Measurements from ENCODE around the gene HGFAC.

HGFAC gene

DNA sequence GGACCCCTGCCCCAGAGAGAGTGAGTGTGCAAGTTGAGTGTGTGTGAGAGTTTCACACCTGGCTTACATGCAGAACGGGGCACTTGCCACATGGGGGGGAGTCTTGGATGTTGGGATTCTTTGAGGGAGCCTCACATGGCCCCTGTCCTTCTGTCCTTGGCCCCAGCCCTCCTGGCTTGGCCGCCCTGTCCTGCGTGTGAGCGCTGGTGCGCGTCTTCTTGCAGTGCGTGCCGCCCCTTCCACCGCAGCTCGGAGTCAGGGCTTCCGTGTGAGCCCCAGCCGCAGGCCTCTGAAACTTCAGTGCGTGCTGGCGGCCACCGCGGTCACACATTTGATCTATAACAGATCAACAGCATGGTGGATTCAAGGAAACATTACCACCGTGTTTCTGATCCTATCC, 30.1 kb upstream of the HGFAC start:
- no peak for DNase-seq

DNA sequence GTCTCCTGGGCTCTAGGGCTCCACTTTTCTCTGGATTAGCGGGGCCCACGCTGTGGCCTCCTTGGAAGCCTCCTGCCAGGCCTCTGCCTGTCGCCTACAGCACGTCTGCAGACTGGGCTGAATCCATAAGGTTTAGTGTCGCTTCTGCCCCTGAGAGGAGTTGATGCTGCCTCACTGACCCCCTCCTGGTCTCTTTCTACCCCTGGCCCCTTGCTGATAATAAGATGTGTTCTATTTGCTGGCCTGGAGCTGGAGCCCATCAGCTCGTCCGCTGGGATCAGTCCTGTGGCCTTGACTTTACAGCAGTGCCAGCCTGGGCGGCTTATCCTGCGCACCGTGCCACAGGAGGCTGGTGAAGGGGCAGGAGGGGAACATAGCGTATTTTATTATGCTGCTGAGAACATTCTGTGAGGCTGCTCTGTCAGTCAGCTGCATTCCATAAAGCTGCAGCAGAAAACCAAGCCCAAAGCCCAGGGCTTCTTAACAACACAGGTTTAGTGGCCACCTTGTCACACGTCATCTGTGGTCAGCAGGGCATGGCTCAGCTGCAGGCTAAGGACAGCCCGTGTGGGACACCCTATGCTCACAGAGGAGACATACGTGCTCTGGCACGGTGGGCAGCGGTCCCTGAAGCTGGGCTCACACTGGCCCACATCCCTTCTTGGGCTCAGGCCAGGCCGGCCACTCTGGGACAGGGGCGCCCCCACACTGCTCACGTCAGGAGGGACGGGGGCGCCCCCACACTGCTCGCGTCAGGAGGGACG, 29.3 kb upstream of the HGFAC start:
- DNase-seq, result no peak

DNA sequence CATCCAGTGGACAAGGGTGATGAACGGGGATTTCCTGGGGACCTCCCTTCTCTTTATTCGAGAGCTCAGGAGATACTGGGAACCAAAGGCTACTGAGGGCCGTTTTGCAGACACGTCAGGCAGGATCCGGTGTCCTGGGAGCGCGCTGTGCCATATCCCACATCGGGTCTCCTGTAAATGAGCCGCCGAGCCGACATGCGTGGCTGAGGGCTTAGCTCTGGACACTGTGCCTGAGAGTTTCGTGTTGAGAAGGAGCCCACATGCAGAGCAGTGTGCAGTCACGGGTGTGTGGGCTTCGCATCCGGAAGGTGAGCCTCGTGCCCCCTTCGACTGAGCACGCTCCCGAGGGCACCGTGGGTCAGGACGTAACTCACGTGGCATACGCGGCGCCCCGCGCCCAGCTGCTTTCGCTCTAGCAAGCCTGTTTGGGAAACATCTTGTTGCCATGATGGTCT, 28.5 kb upstream of the HGFAC start:
- DNase-seq, result no peak

DNA sequence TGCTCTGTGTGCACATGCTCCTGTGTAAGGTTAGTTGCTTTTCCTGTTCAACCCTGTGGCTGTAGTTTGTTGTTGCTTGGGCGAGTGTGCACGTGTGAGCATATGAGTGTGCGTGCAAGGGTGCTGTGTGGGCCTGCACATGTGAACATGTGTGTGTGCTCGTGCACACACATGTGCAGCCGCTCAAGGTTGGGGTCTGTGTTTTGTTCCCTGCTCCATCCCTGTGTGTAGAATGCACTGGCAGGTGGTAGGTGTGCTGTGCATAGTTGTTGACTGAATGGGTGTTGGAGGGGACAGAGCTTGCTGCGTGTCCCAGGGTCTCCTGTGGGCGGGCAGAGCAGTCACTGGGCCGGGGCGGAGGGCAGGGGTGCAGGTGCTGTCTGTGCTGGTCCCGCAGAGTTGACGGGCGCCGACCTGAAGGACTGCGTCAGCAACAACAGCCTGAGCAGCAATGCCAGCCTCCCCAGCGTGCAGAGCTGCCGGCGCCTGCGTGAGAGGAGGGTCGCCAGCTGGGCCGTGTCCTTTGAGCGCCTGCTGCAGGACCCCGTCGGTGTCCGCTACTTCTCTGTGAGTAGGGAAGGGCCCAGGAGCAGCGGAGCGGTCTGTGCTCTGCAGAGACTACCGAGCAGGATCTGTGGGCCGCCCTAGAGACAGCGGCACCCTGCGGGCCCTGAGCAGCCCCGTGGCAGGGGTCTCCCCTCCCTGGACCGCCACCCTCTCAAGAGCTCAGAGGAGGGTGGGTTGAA, 27.9 kb upstream of the HGFAC start:
- no peak for DNase-seq

DNA sequence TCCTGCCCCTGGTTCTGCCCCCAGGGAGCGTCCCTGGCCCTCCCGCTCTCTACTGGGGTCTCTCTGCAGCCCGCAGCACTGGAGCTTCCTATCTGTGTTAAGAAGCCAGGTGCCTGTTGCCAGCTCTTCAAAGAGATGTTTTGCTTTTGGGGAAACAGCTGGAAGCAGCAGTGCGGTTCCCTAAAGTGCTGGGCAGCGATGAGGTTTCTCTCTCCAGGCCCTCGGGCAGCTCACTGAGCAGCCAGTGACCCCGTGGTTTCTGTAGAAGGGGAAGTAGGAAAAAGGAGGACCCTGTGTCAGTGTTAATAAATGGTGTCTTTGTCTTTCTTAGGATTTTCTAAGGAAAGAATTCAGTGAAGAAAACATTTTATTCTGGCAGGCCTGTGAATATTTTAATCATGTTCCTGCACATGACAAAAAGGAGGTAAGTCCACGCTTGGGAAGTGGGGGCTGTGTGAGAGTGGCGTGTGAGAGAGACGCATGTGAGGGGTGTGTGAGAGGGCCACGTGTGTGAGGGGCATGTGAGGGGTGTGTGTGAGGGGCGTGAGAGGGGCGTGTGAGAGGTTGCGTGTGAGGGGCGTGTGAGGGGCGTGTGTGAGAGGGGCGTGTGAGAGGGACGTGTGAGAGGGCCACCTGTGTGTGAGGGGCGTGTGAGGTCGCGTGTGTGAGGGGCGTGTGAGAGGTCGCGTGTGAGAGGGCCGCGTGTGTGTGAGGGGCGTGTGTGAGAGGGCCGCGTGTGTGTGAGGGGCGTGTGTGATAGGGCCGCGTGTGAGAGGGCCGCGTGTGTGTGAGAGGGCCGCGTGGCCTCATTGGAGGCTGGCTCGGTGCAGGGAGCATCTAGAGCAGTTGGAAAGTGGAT, 27.1 kb upstream of the HGFAC start:
- DNase-seq, result peak; percentile 21

DNA sequence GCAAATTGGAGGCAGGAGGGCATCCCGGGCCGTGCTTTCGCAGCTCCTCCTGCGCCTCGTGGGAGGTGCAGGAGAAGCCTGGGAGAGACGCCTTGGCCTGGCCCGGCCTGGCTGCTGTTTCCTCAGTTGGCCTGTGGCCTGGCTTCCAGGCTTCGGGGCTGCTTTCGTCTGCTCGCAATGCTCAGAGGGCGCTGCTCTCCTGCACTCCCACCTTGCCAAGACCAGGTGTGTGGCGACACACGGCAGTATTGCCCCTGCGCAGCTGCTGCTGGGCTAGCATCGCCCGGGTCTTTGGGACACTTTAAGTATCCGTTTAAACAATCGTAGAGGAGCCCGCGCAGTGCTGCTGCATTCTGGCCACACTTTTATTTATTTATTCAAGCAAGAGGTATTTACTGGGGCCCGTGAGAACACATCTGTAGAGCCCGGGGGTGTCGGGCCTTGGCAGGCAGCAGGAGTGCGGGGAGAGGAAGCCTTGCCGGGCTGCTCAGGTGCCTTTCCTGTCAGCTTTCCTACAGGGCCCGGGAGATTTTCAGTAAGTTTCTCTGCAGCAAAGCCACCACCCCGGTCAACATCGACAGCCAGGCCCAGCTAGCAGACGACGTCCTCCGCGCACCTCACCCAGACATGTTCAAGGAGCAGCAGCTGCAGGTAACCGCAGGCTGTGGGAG, 26.2 kb upstream of the HGFAC start:
- no peak for DNase-seq

DNA sequence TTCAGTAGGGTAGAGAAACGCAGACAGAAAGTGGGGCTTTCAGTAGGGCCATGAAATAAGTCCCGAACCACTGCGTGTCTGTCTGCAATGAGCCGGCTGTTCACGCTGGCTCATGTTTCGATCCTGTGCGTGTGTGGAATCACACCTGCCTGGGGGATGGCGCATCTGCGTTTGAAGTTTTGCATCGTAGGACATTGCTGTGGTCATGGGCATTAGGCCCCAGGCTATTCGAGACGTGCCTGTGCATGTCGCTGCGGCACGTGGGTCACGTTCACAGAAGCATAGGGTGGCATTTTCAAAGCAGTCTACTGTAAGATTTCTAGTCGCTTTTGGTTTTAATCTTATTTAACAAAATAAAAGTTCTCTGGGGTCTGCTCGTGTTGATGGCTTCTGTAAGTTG, 25.5 kb upstream of the HGFAC start:
- DNase-seq, result peak; percentile 27

DNA sequence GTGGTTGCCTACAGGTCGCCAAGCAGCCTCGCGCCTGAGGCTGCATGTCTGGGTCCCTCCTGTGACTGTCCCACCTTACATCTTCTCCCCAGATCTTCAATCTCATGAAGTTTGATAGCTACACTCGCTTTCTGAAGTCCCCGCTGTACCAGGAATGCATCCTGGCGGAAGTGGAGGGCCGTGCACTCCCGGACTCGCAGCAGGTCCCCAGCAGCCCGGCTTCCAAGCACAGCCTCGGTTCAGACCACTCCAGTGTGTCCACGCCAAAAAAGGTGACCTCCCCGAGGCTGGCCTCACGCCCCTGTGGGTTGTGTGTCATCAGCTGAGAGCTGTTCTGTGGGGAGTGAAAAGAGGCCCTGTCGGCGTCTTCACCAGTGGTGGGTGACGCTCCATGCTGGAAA, 24.9 kb upstream of the HGFAC start:
- DNase-seq, result no peak

DNA sequence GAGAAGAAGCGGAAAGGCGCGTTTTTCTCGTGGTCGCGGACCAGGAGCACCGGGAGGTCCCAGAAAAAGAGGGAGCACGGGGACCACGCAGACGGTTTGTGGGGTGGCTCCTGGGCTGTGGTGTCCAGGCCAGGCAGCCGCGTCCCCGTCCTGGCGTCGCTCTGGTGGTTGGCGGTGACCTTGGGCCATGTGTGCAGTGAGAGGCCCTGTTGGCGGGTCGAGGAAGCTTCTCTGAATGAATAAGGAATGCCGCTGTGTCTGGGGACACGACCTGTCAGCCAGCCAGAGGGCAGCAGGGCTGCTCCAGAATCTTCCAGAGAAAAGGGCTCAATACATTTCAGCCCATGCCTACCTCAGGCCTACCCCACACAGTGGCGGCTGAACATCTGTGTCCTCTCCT, 24.3 kb upstream of the HGFAC start:
- DNase-seq, result no peak

DNA sequence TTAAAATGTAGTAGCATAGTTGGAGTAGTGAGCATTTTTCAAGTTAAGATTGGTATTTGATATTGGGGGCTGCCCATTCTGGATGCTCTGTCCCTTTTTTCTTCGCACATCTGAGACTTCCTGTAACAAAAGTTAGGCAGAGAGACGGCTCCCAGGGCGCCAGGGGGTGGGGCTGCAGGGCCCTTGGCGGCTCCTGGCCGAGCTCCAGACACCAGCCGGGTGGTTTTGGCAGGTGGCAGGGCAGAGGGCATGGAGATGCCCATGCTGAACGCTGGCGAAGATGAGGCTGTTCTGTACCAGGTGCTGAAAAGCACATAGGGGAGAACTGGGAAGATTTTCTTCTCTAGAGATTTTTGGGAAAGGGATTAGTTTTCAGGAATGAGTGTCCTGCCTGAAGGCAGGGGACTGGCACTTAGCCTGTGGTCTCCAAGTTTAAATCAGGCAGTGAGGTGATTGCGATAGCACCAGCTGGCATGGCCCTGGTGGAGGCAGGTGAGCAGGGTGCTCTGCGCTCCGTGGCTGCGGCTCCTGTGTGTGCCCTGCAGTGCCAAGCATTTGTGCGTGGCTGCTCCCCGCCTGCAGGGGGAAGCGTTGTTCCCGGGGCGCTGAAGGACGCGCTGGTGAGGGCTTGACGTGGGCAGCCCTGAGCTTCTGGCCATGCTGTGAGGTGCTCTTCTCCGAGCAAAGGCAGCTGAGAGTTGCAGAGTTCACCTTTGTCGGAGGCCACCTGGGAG, 23.6 kb upstream of the HGFAC start:
- peak; percentile 36 for DNase-seq

DNA sequence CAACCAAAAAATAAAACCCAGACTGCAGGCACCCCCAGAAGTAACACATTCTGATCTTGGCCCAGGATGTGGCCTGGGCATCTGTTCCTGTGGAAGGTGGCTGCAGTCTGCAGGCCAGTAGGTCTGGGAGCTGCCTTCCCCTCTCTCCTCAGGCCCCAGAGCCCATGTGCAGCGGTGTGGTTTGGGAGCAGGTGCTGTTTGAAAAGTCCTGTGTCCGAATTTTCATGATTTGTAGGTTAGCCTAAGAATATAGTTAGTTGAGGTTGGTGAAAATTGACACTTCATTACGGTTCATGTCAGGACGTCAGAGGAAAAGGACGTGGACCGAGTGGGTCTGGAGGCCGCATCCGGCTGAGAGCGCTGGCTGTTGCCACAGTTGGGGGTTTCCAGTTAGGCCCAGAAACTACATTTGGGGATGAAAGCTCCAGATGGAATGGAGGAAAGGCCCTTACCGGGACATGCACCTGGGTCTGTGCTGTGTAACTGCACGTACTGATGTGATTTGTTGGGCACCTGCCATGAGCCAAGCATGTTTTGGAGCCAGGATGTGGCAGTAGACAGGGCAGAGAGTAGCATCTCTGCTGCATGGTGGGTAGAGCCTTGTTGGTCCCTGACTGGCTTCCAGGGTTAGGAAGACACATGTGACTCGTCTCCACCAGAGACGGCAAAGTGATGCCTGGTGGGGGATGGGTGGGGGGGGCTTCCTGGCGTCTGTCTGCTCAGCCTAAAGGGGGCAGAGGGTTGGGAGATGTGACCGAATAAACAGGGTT, 21.7 kb upstream of the HGFAC start:
- no peak for DNase-seq

DNA sequence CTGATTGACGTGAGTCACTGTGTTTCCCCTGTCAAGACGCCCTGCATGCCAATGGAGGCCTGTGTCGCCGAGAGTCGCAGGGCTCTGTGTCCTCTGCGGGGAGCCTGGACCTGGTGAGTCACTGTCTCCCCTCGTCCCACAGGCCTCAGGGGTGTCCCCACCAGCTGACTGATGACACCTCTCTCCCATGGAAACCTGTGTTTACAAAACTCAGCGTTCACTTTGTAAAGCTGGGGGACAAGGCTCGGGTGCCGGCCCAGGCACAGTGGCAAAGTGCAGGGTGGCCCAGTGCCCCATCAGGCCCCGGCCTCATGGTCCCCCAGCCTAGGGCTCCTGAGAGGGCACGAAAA, 21.2 kb upstream of the HGFAC start:
- DNase-seq, result no peak

DNA sequence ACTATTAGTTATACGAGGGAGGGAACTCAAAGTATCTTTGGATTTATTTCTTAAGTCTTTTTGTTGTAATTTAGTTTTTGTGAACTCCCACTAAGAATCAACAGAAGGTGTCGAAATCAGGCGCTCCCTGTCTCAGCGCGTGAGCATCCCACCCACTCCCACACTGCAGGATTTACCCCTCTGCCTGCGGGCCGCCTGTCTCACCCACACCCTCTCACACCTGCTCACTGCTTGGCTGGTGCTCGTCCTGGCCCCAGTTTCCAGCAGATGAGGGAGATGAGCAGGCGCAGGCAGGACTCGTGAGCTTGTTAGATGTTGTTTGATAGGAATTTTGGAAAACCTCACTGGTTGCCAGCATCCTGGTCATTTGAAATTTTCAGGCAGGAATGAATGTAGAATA, 20.8 kb upstream of the HGFAC start:
- no peak for DNase-seq

DNA sequence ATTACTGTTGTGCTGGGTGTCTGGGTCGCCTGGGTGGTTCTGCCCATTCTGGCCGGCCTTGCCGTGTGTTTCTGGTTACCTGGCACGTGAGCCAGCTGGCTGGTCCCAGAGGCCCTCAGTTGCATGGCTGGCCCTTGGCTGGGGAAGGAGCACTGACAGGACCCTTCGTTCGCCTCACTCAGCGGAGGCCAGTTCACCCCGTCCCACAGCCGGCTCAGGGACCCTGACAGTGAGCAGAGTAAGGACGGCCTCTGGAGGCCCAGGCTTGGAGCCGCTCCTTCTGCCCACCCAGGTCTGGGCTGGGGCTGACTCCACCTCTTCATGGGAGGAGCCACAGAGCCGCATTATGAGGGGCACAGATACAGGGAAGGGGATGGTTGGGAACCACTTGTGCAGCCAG, 20.3 kb upstream of the HGFAC start:
- no peak for DNase-seq

DNA sequence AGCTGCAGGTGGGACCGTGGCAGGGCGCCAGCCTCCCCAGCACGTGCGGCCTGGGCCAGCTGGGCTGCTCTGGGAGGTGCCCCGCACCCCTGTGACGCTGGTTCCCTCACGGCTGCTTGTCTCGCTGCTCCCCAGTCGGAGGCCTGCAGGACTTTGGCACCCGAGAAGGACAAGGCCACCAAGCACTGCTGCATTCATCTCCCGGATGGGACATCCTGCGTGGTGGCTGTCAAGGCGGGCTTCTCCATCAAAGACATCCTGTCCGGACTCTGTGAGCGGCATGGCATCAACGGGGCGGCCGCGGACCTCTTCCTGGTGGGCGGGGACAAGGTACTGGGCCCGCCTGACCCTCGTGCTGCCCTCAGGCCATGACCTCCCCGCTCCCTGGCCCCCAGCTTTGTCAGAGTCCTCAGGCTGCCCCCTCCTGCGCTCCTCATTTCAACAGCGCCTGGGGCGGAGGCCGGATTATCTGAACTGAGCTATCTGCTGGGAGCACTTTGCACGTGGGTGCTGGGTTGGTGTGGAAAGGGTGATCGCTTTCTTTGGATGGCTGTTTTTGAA, 19.4 kb upstream of the HGFAC start:
- DNase-seq, result no peak

DNA sequence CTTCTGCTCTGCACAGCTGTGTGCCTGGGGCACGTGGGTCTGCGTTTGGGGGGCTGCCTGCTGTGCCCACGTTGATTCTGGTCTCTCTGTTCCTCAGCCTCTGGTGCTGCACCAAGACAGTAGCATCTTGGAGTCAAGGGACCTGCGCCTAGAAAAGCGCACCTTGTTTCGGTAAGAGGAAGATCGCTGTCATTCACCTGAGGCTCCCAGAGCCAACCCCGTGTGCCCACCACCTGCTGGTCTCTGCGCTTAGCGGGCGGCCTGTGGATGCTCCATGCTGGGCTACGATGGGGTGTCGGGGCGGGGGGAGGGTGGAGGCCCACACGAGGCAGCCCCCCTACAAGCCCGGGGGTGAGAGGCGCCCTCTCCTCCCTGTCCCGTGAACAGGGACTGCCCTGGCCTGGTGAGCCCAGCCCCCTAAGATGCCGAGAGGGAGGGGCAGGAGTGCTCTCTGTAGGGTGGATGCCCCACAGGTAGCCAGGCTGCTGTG, 18.9 kb upstream of the HGFAC start:
- DNase-seq, result no peak

DNA sequence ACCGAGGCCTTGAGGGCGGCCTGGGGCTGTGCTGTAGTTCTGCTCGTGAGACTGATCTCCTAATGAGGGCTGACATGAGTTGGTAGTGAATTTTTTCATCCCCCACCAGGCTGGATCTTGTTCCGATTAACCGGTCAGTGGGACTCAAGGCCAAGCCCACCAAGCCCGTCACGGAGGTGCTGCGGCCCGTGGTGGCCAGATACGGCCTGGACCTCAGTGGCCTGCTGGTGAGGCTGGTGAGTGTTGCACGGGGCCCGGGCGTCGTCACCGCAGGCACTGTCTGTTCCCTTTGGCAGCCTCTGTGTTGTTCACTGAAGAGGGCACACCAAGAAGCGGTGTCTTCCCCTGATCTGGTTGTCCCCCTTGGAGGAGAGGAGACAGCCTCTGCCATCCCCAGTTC, 18.4 kb upstream of the HGFAC start:
- DNase-seq, result no peak

DNA sequence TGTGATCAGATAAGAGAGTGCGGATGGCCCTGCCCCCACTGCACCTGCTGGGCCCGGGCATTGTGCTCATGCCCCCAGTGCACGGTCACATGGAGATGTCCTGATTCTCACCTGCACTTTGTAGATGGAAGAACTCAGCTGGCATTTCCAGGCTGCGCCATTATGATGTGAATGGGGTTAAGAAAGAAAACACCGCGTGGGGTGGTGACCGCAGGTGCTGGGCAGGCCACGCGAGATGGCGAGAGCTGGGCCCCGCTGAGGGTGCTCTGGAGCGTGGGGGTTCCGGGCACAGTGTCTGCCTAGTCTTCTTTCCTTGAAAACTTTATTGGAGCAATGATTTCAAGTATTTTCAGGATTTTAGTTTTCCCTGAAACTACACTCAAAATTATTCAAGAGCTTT, 17.8 kb upstream of the HGFAC start:
- DNase-seq, result peak; percentile 45

DNA sequence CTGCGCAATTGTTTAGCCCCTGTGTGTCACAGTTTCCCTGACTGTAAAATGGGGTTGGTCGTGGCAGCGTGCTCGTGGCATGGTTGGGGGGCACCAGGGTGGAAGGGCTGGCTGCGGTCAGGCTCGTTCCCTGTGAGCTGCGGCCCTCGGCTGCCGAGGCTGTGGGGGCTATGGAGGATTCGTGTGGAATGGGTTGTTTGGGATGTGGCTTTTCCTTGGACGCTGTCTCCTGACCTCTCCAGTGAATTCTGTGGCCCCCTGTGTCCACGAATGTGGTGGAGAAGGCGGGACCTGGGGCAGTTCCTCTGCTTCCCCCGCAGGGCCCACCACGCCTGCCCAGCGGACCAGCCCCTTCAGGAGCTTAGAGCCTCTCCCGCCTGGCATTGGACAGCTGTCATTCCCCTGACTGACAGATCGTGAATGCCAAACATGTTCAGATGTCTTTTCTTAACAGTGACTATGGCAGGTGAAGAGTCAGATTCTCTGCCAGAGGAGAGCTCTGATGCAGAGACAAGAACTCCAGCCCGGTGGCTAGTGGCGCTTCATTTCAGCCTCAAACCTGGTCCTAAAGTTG, 17.2 kb upstream of the HGFAC start:
- no peak for DNase-seq

DNA sequence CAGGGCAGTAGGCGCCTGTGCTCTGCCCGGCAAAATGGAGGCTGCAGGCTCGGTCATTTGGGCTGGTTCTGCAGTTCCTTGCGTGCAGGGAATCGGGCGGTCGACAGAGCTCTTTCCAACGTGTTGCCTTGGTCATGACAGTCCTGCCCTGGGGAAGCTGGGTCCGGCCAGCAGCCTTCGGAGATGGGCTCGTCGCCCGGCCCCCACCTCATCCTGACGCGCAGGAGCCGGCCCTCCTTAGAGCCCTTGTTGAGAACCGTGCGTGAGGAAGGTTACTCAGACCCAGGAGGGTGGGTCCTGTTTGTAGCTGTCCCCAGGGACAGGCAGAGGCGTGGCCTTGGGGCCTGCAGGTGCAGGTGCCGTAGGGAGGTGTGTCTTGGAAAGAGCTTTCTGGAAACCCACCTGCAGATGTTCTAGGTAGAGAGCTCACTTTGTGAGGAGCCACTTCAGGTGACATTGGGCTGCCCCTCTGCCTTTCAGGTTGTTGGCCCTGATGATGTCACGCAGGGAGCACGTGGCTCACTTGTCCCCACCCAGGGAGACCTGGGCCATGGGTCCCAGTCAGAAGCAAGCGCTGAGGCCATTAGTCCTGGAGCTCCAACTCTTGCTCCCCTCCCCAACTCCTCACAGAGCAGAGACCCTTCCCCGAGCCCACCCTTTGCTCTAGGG, 15.2 kb upstream of the HGFAC start:
- DNase-seq, result no peak
